ENCODE measurements around the gene MAP3K14. TPM values are rescaled to one million over a fixed set of nuclear protein-coding genes. Genes with fewer than 3 reads are reported as not detected.

The MAP3K14 gene
- total and polyA plus RNA-seq, 2 of the 4 experiments (the other 2 are of a cell fraction), result 4.1 to 21.7 TPM

GRCh38 chr17:45246861-45247428, 69.9 kb downstream of the MAP3K14 start:
- H2BK20ac ChIP-seq (ENCODE audit: low read depth, low read length), result no peak overlapping the region
- in situ Hi-C loops (cut with MboI; ENCODE audit: low sequenced_read_pairs), result no loop called here
- H2AK9ac ChIP-seq (replicated peaks; ENCODE audit: low read depth, low read length, poor library complexity), result peak overlapping the region; percentile 74
- H3K9me1 ChIP-seq (ENCODE audit: insufficient read depth, low read length), result 0 out of 2 replicates have a peak, but pooled peaks cover 2% of the 10 kb centered on the region
- peak overlapping the region; percentile 96 for H2AFZ ChIP-seq (replicated peaks; ENCODE audit: low read length, poor library complexity)
- H3K23ac ChIP-seq (ENCODE audit: low read depth, low read length), result no peak overlapping the region
- peaks cover 5% of the 10 kb centered on the region; the same call in 1 of the 2 replicates for H3K4me1 ChIP-seq (ENCODE audit: control insufficient read depth, insufficient read depth, low read length)
- peak; percentile 52 for ATAC-seq (ENCODE audit: low read depth)
- ChIA-PET POLR2A (ENCODE audit: unreplicated experiment) (no interaction called here), CTCF (interaction anchor here (1.1 to 1.3 kb wide), 2 partner anchors 18 to 36 kb away, joined by 3 read pairs; no protein-coding TSS in a partner anchor)
- peak; percentile 14 for DNase-seq
- no peak overlapping the region for H2BK15ac ChIP-seq (ENCODE audit: low read depth, low read length)
- peaks cover 5% of the 10 kb centered on the region for H4K20me1 ChIP-seq (ENCODE audit: insufficient read depth, low read length)
- H3K4me2 ChIP-seq (ENCODE audit: low read depth, low read length), result peak overlapping the region; percentile 84
- H4K8ac ChIP-seq (ENCODE audit: low read depth in 2 of 2, low read length in 2 of 2), result peak overlapping the region; percentile 74 to 93; a peak in 3 of 4 replicates
- H3K56ac ChIP-seq (ENCODE audit: extremely low read depth, insufficient read depth, low read length), result no peak overlapping the region
- no peak overlapping the region for H4K5ac ChIP-seq (ENCODE audit: low read depth, low read length)
- no peaks in the 10 kb centered on the region for H3K9me3 ChIP-seq (ENCODE audit: control insufficient read depth, insufficient read depth, low read length)
- H3K9ac ChIP-seq (ENCODE audit: low read depth, low read length), result peak overlapping the region; percentile 40
- WGBS, 2 experiments (ENCODE audit: extremely low coverage in 2 of 2, insufficient read length in 1 of 2), result 10% methylated on average over 25 of the region's 33 CpGs; no CpG with 5 or more reads in 1 of the 2 experiments
- H2BK120ac ChIP-seq (ENCODE audit: low read depth, low read length), result peak overlapping the region; percentile 9; the same call in 1 of the 2 replicates
- peaks cover 0 to 9% of the 10 kb centered on the region in 2 experiments; a peak in 1 of 4 replicates for H3K79me1 ChIP-seq (ENCODE audit: low read depth in 1 of 2, low read length in 2 of 2)
- H3K14ac ChIP-seq (replicated peaks; ENCODE audit: low read depth, low read length), result peak overlapping the region; percentile 37; the same call in 1 of the 2 replicates
- BruUV-seq (replicated peaks), result no TSS peak
- no peak overlapping the region; the same call in 1 of the 2 replicates for H3K18ac ChIP-seq (ENCODE audit: low read depth, low read length)
- no peak overlapping the region for H2BK5ac ChIP-seq (ENCODE audit: low read depth, low read length, poor library complexity, severe bottlenecking)
- H3K36me3 ChIP-seq (ENCODE audit: control insufficient read depth, insufficient read depth, low read length), result peaks cover 8% of the 10 kb centered on the region; the same call in 1 of the 2 replicates
- H3K4ac ChIP-seq (ENCODE audit: low read depth, low read length), result peak overlapping the region; percentile 54
- H4K91ac ChIP-seq (ENCODE audit: insufficient read depth, low read depth, low read length), result no peak overlapping the region
- H3K4me3 ChIP-seq (ENCODE audit: insufficient read depth, low read depth, low read length), result peak overlapping the region; percentile 67
- intact Hi-C loops (cut with micrococcal nuclease), result no loop called here
- dilution Hi-C loops (cut with HindIII; ENCODE audit: low sequenced_read_pairs, unreplicated experiment), result no loop called here
- no peaks in the 10 kb centered on the region for H3K27me3 ChIP-seq (ENCODE audit: control insufficient read depth, insufficient read depth, low read length)
- no peak overlapping the region; the same call in 1 of the 2 replicates for H3K27ac ChIP-seq (ENCODE audit: insufficient read depth, low read length)
- H2AK5ac ChIP-seq (ENCODE audit: low read depth, low read length), result peak overlapping the region; percentile 43; the same call in 1 of the 2 replicates
- no peak for TF ChIP-seq POLR2A (IDR thresholded peaks at IDR 0.05; ENCODE audit: low read depth, low read length)
- TF ChIP-seq FOS (IDR thresholded peaks at IDR 0.05; ENCODE audit: low read depth, low read length), result no peak
- no peak for TF ChIP-seq CEBPB (IDR thresholded peaks at IDR 0.05; ENCODE audit: low read depth, low read length)
- no peak for TF ChIP-seq SMC3 (IDR thresholded peaks at IDR 0.05; ENCODE audit: low read depth, low read length)
- TF ChIP-seq NFE2L2 (IDR thresholded peaks at IDR 0.05; ENCODE audit: low read depth, low read length), result no peak
- TF ChIP-seq, protein P1, sequence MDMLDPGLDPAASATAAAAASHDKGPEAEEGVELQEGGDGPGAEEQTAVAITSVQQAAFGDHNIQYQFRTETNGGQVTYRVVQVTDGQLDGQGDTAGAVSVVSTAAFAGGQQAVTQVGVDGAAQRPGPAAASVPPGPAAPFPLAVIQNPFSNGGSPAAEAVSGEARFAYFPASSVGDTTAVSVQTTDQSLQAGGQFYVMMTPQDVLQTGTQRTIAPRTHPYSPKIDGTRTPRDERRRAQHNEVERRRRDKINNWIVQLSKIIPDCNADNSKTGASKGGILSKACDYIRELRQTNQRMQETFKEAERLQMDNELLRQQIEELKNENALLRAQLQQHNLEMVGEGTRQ (IDR thresholded peaks at IDR 0.05; ENCODE audit: low read depth, low read length), result no peak
- no peak for TF ChIP-seq RCOR1 (IDR thresholded peaks at IDR 0.05; ENCODE audit: insufficient replicate concordance, low read length)
- TF ChIP-seq, protein P2, sequence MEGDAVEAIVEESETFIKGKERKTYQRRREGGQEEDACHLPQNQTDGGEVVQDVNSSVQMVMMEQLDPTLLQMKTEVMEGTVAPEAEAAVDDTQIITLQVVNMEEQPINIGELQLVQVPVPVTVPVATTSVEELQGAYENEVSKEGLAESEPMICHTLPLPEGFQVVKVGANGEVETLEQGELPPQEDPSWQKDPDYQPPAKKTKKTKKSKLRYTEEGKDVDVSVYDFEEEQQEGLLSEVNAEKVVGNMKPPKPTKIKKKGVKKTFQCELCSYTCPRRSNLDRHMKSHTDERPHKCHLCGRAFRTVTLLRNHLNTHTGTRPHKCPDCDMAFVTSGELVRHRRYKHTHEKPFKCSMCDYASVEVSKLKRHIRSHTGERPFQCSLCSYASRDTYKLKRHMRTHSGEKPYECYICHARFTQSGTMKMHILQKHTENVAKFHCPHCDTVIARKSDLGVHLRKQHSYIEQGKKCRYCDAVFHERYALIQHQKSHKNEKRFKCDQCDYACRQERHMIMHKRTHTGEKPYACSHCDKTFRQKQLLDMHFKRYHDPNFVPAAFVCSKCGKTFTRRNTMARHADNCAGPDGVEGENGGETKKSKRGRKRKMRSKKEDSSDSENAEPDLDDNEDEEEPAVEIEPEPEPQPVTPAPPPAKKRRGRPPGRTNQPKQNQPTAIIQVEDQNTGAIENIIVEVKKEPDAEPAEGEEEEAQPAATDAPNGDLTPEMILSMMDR (conservative IDR thresholded peaks at IDR 0.05; ENCODE audit: low read depth, low read length), result peak; percentile 42
- TF ChIP-seq RAD21 (IDR thresholded peaks at IDR 0.05; ENCODE audit: low read length), result peak; percentile 38; the same call in 1 of the 2 replicates
- no peak for TF ChIP-seq MAFK (IDR thresholded peaks at IDR 0.05; ENCODE audit: low read depth, low read length)
- no peak for TF ChIP-seq MAZ (IDR thresholded peaks at IDR 0.05; ENCODE audit: borderline replicate concordance, low read depth, low read length)
- TF ChIP-seq, protein P3, sequence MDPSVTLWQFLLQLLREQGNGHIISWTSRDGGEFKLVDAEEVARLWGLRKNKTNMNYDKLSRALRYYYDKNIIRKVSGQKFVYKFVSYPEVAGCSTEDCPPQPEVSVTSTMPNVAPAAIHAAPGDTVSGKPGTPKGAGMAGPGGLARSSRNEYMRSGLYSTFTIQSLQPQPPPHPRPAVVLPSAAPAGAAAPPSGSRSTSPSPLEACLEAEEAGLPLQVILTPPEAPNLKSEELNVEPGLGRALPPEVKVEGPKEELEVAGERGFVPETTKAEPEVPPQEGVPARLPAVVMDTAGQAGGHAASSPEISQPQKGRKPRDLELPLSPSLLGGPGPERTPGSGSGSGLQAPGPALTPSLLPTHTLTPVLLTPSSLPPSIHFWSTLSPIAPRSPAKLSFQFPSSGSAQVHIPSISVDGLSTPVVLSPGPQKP (IDR thresholded peaks at IDR 0.05; ENCODE audit: borderline replicate concordance, low read depth, low read length), result no peak
- no peak for TF ChIP-seq BHLHE40 (IDR thresholded peaks at IDR 0.05; ENCODE audit: low read depth, low read length)
- no peak for TF ChIP-seq RFX5 (IDR thresholded peaks at IDR 0.05; ENCODE audit: low read depth, low read length)
- TF ChIP-seq MXI1 (IDR thresholded peaks at IDR 0.05; ENCODE audit: borderline replicate concordance, low read depth, low read length), result peak; percentile 48; the same call in 1 of the 2 replicates
